K562 (cell line): Measurements from ENCODE around the gene COPE. TPM values are rescaled to one million over a fixed set of nuclear protein-coding genes. Genes with fewer than 3 reads are reported as not detected.

Experiments
- ATAC-seq: fragments of 200-7000 bp; cut with Tn5 transposase; 3 replicates; pipeline ENCODE4 v1.9.1; 2020; ENCODE audit warnings: moderate library complexity
- BruUV-seq: library from RNA; stranded (reverse); fragments of 400-500 nt; replicated peaks from 2 replicates; lab custom pipeline; 2021; lab: Mats Ljungman, UMichigan
- CTCF ChIA-PET: fragments of 300-600 bp; formaldehyde crosslinking; extraction: SDS; loops from one replicate; lab custom pipeline; 2021; ENCODE audit warnings: low intra/inter-chr PET ratio; lab: Yijun Ruan, JAX
- POLR2A ChIA-PET: fragments of 300-600, 350-650 bp; sonication (Branson Sonifier 250); formaldehyde crosslinking; extraction: SDS; loops from one replicate; lab custom pipeline; 2021; ENCODE audit warnings: antibody characterized with exemption, inconsistent platforms; lab: Yijun Ruan, JAX
- DNase-seq, 4 experiments: peaks; one replicate each; pipeline versions ENCODE4 v3.0.0 to v3.0.0-alpha.2; 2011 to 2018; ENCODE audit warnings: low spot score in 3 of 4, mixed read lengths in 3 of 4; ENCODE audit errors: extremely low read depth in 1 of 4
- FAIRE-seq: peaks from 2 replicates; lab custom pipeline; 2011; peaks lifted over from hg19 to GRCh38; lab: Jason Lieb, UNC
- H2AFZ ChIP-seq: 2 replicates; pipeline ENCODE4 v1.6.0; 2011; ENCODE audit warnings: low read depth, low read length, control low read depth, inconsistent platforms
- H3K27ac ChIP-seq: fragments of 200-600 bp; 3 replicates; pipeline ENCODE4 v1.8.0; 2011; ENCODE audit warnings: low read depth, mild to moderate bottlenecking, control low read depth, inconsistent platforms, low read length, moderate library complexity, mixed read lengths; ENCODE audit errors: extremely low read depth
- H3K27me3 ChIP-seq, 2 experiments: fragments of 300-600 bp in 1 of 2; 2 replicates in 1 of 2; 3 replicates in 1 of 2; pipeline versions ENCODE4 v1.6.0 to v1.8.0; 2011; ENCODE audit warnings: inconsistent platforms in 2 of 2, low read length in 2 of 2, mild to moderate bottlenecking in 1 of 2, mixed read lengths in 1 of 2, moderate library complexity in 1 of 2; ENCODE audit not compliant: control insufficient read depth in 2 of 2, insufficient read depth in 2 of 2
- H3K36me3 ChIP-seq: fragments of 300-600 bp; 3 replicates; pipeline ENCODE4 v1.8.0; 2011; ENCODE audit warnings: mild to moderate bottlenecking, low read length, inconsistent platforms; ENCODE audit not compliant: control insufficient read depth, insufficient read depth
- H3K4me1 ChIP-seq, 2 experiments: fragments of 200-600 bp in 1 of 2; replicated peaks in 1 of 2; 2 replicates in 1 of 2; 3 replicates in 1 of 2; pipeline versions ENCODE4 v1.5.1 to v1.8.0; 2011; ENCODE audit warnings: inconsistent platforms in 2 of 2, low read length in 2 of 2, mild to moderate bottlenecking in 1 of 2, mixed read lengths in 1 of 2, moderate library complexity in 1 of 2; ENCODE audit not compliant: control insufficient read depth in 2 of 2, insufficient read depth in 2 of 2
- H3K4me2 ChIP-seq: 2 replicates; pipeline ENCODE4 v1.6.1; 2011; ENCODE audit warnings: low read length, control low read depth, inconsistent platforms, mixed read lengths; ENCODE audit not compliant: insufficient read depth
- H3K4me3 ChIP-seq: fragments of 200-600 bp; sonication (generic), shearing (Covaris generic); 2 replicates; pipeline ENCODE4 v1.5.1; 2016; ENCODE audit warnings: control low read depth, inconsistent platforms
- H3K79me2 ChIP-seq: fragments of 200-600 bp; 3 replicates; pipeline ENCODE4 v1.8.0; 2011; ENCODE audit warnings: low read length, inconsistent platforms; ENCODE audit not compliant: control insufficient read depth, insufficient read depth
- H3K9ac ChIP-seq, 2 experiments: 2 replicates each; pipeline versions ENCODE4 v1.6.0 to v1.6.1; 2011; ENCODE audit warnings: low read depth in 2 of 2, low read length in 2 of 2, control low read depth in 1 of 2, inconsistent platforms in 1 of 2, mild to moderate bottlenecking in 1 of 2, mixed read lengths in 1 of 2; ENCODE audit not compliant: insufficient read depth in 1 of 2
- H3K9me1 ChIP-seq: one replicate; pipeline ENCODE4 v1.6.0; 2011; ENCODE audit warnings: inconsistent platforms, mild to moderate bottlenecking, low read length, moderate library complexity; ENCODE audit not compliant: control insufficient read depth, insufficient read depth
- H3K9me3 ChIP-seq: replicated peaks from 2 replicates; pipeline ENCODE4 v1.5.1; 2011; ENCODE audit warnings: low read depth, low read length, inconsistent platforms; ENCODE audit not compliant: control insufficient read depth, insufficient read depth
- H4K20me1 ChIP-seq: replicated peaks from 2 replicates; pipeline ENCODE4 v1.6.1; 2011; ENCODE audit warnings: low read length, inconsistent platforms, mixed read lengths; ENCODE audit not compliant: control insufficient read depth, insufficient read depth
- BCOR ChIP-seq: fragments of 450-650 bp; IDR thresholded peaks from 2 replicates; pipeline ENCODE4 v1.6.1; 2016
- CBX1 ChIP-seq: sonication (generic); IDR thresholded peaks from 2 replicates; pipeline ENCODE4 v1.6.1; 2016; ENCODE audit warnings: antibody characterized with exemption, low read depth, mild to moderate bottlenecking
- CHD7 ChIP-seq: fragments of 200-600 bp; sonication (generic); IDR thresholded peaks from one replicate; pipeline ENCODE4 v1.6.1; 2012; ENCODE audit warnings: mild to moderate bottlenecking, low read depth, low read length, inconsistent platforms
- PML ChIP-seq: IDR thresholded peaks from 2 replicates; pipeline ENCODE4 v1.6.1; 2012; ENCODE audit warnings: low read length, inconsistent platforms
- THAP12 ChIP-seq: fragments of 250-450 bp; sonication (Bioruptor Pico); IDR thresholded peaks from 2 replicates; pipeline ENCODE4 v1.9.0; 2021; ENCODE audit warnings: mild to moderate bottlenecking, inconsistent platforms
- USF1 ChIP-seq: sonication (generic); formaldehyde crosslinking; IDR thresholded peaks from 2 replicates; pipeline ENCODE4 v1.9.0; 2022; ENCODE audit warnings: mild to moderate bottlenecking, missing genetic modification reagents
- ZNF174 ChIP-seq: fragments of 250-450 bp; sonication (Bioruptor Pico); IDR thresholded peaks from 2 replicates; pipeline ENCODE4 v1.4.0; 2020; ENCODE audit warnings: mild to moderate bottlenecking
- WGBS: fragments of 100-300 bp; shearing (Covaris generic); methylation state at CpG from one replicate; pipeline ENCODE4 v1.1.6; 2016; ENCODE audit warnings: low coverage, mixed read lengths; ENCODE audit not compliant: insufficient coverage; ENCODE audit errors: missing lambda C conversion rate; 5-methylcytosine and 5-hydroxymethylcytosine counted together
- in situ Hi-C: fragments of 300-500 bp; cut with MboI; formaldehyde crosslinking; loops from 4 replicates; pipeline ENCODE4 v1.15.0; 2018; ENCODE audit warnings: inconsistent platforms, mixed read lengths
- intact Hi-C: fragments of 100-400 bp; cut with micrococcal nuclease; formaldehyde crosslinking; loops from 2 replicates; pipeline ENCODE4 v1.14.2; 2022
- polyA plus RNA-seq, 8 experiments: library from polyadenylated mRNA; depleted of rRNA in 4 of 8; stranded (reverse) in 5 of 8; unstranded in 3 of 8; fragments of >200 nt; fragmentation: Nextera tagmentation in 2 of 8; fragmentation: Illumina TruSeq in 1 of 8; extraction: Ambion mirVana in 2 of 8; extraction: Trizol in 1 of 8; gene quantifications; 2 replicates each; pipeline versions ENCODE4 v1.2.1 to v1.2.3, GENCODE V29; 2011 to 2014; ENCODE audit warnings: inconsistent platforms in 1 of 8, missing spikeins in 1 of 8
- total RNA-seq, 7 experiments: library from RNA; depleted of rRNA in 6 of 7; stranded (reverse); fragments of >200 nt in 6 of 7; fragmentation: Illumina TruSeq in 2 of 7; extraction: Trizol in 2 of 7; gene quantifications; 2 replicates each; pipeline versions ENCODE4 v1.2.1 to v1.2.3, GENCODE V29; 2011 to 2021; ENCODE audit warnings: low replicate concordance in 1 of 7

The COPE gene
- total and polyA plus RNA-seq, 9 of the 15 experiments (the other 6 are each of a cell fraction or from before 2014, with no cell fraction given), result 5.8 to 273 (median 147) TPM

DNA sequence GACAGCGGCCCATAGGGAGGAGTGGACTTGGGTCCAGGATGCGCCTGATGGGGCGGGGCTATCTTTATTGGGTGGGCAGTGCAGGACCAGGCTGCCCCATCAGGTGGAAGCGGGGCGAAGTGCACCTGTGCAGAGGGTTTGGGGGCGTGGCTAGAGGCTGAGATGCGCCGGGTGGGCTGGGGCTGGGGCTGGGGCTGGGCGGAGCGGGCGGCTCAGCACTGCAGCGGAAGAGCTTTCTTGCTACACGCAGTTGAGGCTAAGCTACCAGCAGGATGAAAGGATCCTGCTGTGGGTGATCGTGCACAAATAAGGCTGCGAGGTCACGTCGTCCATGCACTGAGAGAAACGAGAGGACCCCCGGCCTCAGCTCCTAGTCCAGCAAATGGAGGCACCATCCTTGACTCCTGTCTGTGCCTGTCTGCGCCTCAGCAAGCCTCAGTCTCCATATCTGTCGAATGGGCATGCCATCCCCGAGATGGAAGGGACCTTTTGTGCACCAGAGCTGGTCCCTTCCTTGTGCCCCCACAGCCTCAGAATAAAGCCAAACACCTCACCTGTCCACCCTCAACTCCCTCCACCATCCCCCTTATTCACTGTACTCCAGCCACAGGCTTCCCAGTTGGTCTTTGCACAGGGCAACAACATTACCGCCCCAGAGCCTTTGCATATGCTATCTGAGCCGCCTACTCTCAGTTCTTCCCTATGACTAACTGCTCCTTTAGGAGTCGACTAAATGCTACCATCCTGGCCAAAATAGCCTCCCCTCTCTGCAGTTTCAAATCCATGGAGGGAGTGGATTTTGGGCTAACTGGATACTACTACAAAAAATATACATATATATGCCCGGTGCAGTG, 42.8 kb upstream of the COPE start:
- intact Hi-C loops, result no loop called here
- in situ Hi-C loops, result no loop called here
- no peak overlapping the region for H3K4me2 ChIP-seq
- FAIRE-seq (no peak), DNase-seq (peak in 2 of 4 experiments; percentile 58 to 59), ATAC-seq (peak; percentile 37)
- WGBS, result 15% methylated on average over 14 of the region's 26 CpGs
- H2AFZ ChIP-seq, result no peak overlapping the region
- peaks cover 0 to 7% of the 10 kb centered on the region in 2 experiments; a peak in 2 of 5 replicates for H3K4me1 ChIP-seq
- CTCF ChIA-PET, result no interaction called here
- H3K4me3 ChIP-seq, result no peak overlapping the region
- peaks cover 4 to 31% of the 10 kb centered on the region in 2 experiments; a peak in 3 of 5 replicates for H3K27me3 ChIP-seq
- no peaks in the 10 kb centered on the region for H3K36me3 ChIP-seq
- H3K9me3 ChIP-seq, result no peaks in the 10 kb centered on the region
- POLR2A ChIA-PET, result no interaction called here
- BruUV-seq, result no TSS peak
- H3K27ac ChIP-seq, result no peak overlapping the region
- no peaks in the 10 kb centered on the region for H4K20me1 ChIP-seq
- H3K9ac ChIP-seq, result peak overlapping the region in 1 of 2 experiments; percentile 45; a peak in 1 of 4 replicates
- H3K79me2 ChIP-seq, result no peaks in the 10 kb centered on the region
- H3K9me1 ChIP-seq, result no peaks in the 10 kb centered on the region
- no peak for TF ChIP-seq USF1 (CRISPR knock-in tag)
- TF ChIP-seq BCOR, result peak; percentile 93
- no peak for TF ChIP-seq THAP12 (CRISPR knock-in tag)
- TF ChIP-seq PML, result no peak
- no peak for TF ChIP-seq CBX1
- no peak for TF ChIP-seq CHD7
- no peak for TF ChIP-seq ZNF174
